Uterus (tissue), 2 donors: ENCODE data around the gene THRB.

Experiments
- CTCF ChIP-seq, 4 experiments: fragments of 200-600 bp in 2 of 4; fragments of 450-650 bp in 2 of 4; sonication (generic) in 2 of 4; IDR thresholded peaks; one replicate each; pipeline ENCODE4 v1.5.1; 2016 to 2019; ENCODE audit warnings: antibody characterized with exemption in 4 of 4, mild to moderate bottlenecking in 2 of 4, moderate library complexity in 1 of 4
- POLR2A ChIP-seq, 2 donors: fragments of 450-650 bp; IDR thresholded peaks; one replicate each; pipeline ENCODE4 v1.6.1; 2016; ENCODE audit warnings: antibody characterized with exemption in 2 of 2, mild to moderate bottlenecking in 1 of 2, moderate library complexity in 1 of 2

DNA sequence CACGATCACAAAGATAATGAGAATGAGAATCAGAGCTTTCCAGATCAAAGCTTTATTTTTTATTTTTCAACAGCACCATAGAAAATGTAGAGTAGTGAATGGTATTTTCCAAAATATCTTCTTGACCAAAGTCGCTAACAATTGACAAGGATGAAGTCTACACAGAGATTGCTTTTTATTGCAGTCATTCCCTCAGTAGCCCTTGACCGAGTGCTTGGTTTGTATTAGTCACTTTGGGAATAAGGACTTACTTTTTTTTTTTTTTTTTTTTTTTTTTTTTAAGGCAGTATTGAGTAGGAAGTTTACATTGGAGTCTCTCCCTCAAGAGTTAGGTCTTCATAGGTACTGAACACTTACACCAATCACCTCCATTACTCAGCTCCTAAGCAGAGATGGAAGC, 39.8 kb downstream of the THRB start:
- TF ChIP-seq CTCF (IDR thresholded peaks at IDR 0.05): no peak
- TF ChIP-seq POLR2A (IDR thresholded peaks at IDR 0.05): no peak
